Right cardiac atrium (tissue), 5 donors: ENCODE results near the gene KLHL25. TPM values are rescaled to one million over a fixed set of nuclear protein-coding genes. Genes with fewer than 3 reads are reported as not detected.

ENCODE experiments used
- ATAC-seq, 2 donors: fragments of 200-7000 bp; cut with Tn5 transposase; one replicate each; pipeline versions ENCODE4 v1.8.0 to v1.9.1; 2020; ENCODE audit warnings: moderate library complexity in 2 of 2, mild to moderate bottlenecking in 1 of 2
- DNase-seq, 3 donors: peaks; one replicate each; pipeline ENCODE4 v3.0.0-alpha.2; 2020
- H3K27ac ChIP-seq: one replicate; pipeline ENCODE4 v1.5.1; 2013; ENCODE audit warnings: mild to moderate bottlenecking, low read length, control low read depth, moderate library complexity
- H3K27me3 ChIP-seq: one replicate; pipeline ENCODE4 v1.6.1; 2013; ENCODE audit not compliant: control insufficient read depth, insufficient read depth
- H3K4me1 ChIP-seq: one replicate; pipeline ENCODE4 v1.6.1; 2013; ENCODE audit warnings: low read length; ENCODE audit not compliant: control insufficient read depth, insufficient read depth
- H3K4me3 ChIP-seq: one replicate; pipeline ENCODE4 v1.5.1; 2013; ENCODE audit warnings: low read length, control low read depth
- H3K9me3 ChIP-seq: one replicate; pipeline ENCODE4 v1.6.1; 2013; ENCODE audit warnings: low read length; ENCODE audit not compliant: control insufficient read depth
- WGBS: extraction: QIAGEN DNeasy Blood & Tissue Kit; methylation state at CpG from one replicate; pipeline ENCODE4 v1.1.7; 2013; 5-methylcytosine and 5-hydroxymethylcytosine counted together
- intact Hi-C, 4 donors: fragments of 100-400 bp; cut with DNase I; formaldehyde crosslinking; loops; one replicate each; pipeline versions ENCODE4 v1.11.0 to v1.14.0; 2022 to 2023
- polyA plus RNA-seq: library from polyadenylated mRNA; stranded (reverse); fragments of 200-250 nt; gene quantifications from one replicate; pipeline ENCODE4 v1.2.3, GENCODE V29; 2013
- total RNA-seq, 4 donors: library from RNA; stranded (reverse); fragmentation: NEBNext Ultra II Directional; extraction: Animal tissue kit (Norgen Biotek cat#: 25700); gene quantifications; one replicate each; pipeline ENCODE4 v1.2.1, GENCODE V29; 2021
- donor health status: healthy with polysubstance abuse.
- donor health status: DM: no; HTN: yes; CAD: no.
- donor health status: DM: no; HTN: no; CAD: no.
- donor health status: DM: no; HTN: yes; CAD: no; lungs with severe emphysema.
- donor health status: DM: yes; HTN: yes; CAD: no.

The KLHL25 gene
- total and polyA plus RNA-seq, 5 donors: 3.4 to 6.6 (median 4.8) TPM

GRCh38 chr15:85725019-85725418, 69.7 kb downstream of the KLHL25 start:
- H3K9me3 ChIP-seq: no peaks in the 10 kb centered on the region
- peaks cover 2% of the 10 kb centered on the region for H3K4me1 ChIP-seq
- DNase-seq (no peak), ATAC-seq (peak; percentile 73 to 79)
- WGBS: 47% methylated on average over 3 of the region's 3 CpGs
- peak overlapping the region; percentile 83 for H3K27ac ChIP-seq
- no peaks in the 10 kb centered on the region for H3K27me3 ChIP-seq
- intact Hi-C loops: loop anchor here in 1 of 4 donors (10.0 kb wide), 1 partner anchor 240 kb away; no protein-coding TSS in a partner anchor
- H3K4me3 ChIP-seq: peak overlapping the region; percentile 43

DNA sequence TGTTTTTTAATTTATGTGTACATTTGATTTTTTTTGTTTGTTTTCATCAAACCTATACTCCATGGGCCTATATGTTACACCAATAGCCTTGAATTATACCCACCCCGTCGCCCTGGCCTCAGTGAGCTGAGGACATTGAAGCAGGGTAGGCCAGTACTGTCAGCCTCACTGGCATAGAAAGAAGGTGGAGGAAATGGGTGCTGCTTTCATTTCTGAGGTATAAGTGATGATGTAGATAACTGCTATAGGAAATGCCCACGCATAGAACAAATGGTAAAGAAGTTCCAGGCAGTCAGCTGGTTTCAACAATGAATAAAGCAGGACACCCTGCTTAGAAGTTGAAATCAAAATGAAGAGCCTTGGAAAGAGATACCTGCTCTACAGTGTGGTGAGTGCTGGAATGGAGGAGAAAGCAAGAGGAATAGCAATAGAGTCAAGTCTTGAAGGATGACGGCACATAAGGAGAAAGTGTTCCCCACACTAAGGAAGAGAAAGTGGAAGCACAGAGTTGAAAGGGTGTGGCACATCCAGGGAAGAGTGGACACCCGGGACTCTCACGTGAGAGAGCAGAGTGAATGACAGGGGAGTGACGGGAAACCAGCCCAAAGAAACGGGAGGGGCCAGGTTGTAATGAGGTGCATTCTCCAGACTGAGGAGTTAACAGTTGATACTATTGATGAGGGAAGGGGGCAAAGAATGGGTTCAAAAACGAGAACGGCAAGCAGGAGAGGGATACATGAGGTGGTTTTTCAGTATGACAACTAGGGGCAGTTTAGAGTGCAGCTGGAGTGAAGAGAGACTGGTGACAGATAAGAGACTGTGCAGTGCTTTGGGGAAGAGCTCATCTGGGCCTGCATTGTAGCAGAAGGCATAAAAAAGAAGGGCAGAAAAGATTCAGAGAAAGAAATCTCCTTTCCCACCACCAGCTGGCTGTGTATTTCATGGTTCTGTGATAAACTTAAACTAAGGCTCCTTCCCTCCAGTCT, 70.5 kb downstream of the KLHL25 start:
- DNase-seq: no peak
- peak overlapping the region; percentile 43 for H3K4me3 ChIP-seq
- H3K9me3 ChIP-seq: no peaks in the 10 kb centered on the region
- intact Hi-C loops: loop anchor here in 1 of 4 donors (10.0 kb wide), 1 partner anchor 239 kb away; no protein-coding TSS in a partner anchor
- no peaks in the 10 kb centered on the region for H3K27me3 ChIP-seq
- WGBS: 39% methylated on average over 10 of the region's 10 CpGs
- peak; percentile 38 to 44 for ATAC-seq
- H3K27ac ChIP-seq: peak overlapping the region; percentile 83
- H3K4me1 ChIP-seq: peaks cover 2% of the 10 kb centered on the region

GRCh38 chr15:85722374-85723152, 72.2 kb downstream of the KLHL25 start:
- ATAC-seq (peak; percentile 21 to 30), DNase-seq (no peak)
- peaks cover 2% of the 10 kb centered on the region for H3K4me1 ChIP-seq
- 14% methylated on average over 1 of the region's 1 CpG for WGBS
- peak overlapping the region; percentile 64 for H3K27ac ChIP-seq
- no peaks in the 10 kb centered on the region for H3K9me3 ChIP-seq
- H3K27me3 ChIP-seq: no peaks in the 10 kb centered on the region
- peak overlapping the region; percentile 40 for H3K4me3 ChIP-seq
- intact Hi-C loops: loop anchor here in 1 of 4 donors (10.0 kb wide), 1 partner anchor 238 kb away; no protein-coding TSS in a partner anchor

- WGBS: 97% methylated on average over 4 of the region's 4 CpGs
- intact Hi-C loops: no loop called here
- Histone ChIP-seq H3K27ac (no peak overlapping the region), H3K9me3 (no peaks in the 10 kb centered on the region), H3K4me1 (peaks cover 2% of the 10 kb centered on the region), H3K4me3 (no peak overlapping the region), H3K27me3 (no peaks in the 10 kb centered on the region)
- no peak for ATAC-seq
- DNase-seq: no peak
Measured at GRCh38 chr15:85718981-85719380, 75.7 kb downstream of the KLHL25 start.

DNA sequence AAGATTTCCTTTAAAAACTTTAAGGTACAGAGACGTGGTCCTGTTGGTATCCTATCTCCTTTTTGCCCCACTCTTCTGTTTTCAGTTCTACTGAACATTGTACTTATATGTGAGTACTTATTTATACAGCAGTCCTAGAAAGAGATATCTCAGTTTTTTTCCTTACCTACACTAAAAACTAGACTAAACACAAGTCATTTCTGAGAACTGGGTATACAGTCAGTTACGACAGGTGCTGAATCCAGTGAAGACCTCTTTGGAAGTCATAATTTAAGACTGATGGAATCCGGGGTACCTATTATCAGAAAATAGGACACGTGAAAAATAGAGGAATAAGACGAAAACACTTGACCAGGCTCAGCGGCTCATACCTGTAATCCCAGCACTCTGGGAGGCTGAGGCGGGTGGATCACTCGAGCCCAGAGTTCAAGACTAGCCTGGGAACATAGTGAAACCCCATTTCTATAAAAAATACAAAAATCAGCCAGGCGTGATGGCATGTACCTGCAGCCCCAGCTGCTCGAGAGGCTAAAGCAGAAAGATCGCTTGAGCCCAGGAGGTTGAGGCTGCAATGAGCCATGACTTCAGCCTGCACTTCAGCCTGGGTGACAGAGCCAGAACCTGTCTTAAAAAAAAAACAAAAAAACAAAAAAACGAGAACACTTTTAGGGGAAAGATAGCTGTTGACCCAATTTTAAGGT, 76.3 kb downstream of the KLHL25 start:
- Histone ChIP-seq H3K4me1 (peaks cover 2% of the 10 kb centered on the region), H3K4me3 (no peak overlapping the region), H3K27ac (no peak overlapping the region), H3K27me3 (no peaks in the 10 kb centered on the region), H3K9me3 (no peaks in the 10 kb centered on the region)
- intact Hi-C loops: no loop called here
- WGBS: 89% methylated on average over 12 of the region's 12 CpGs
- ATAC-seq (no peak), DNase-seq (no peak)

DNA sequence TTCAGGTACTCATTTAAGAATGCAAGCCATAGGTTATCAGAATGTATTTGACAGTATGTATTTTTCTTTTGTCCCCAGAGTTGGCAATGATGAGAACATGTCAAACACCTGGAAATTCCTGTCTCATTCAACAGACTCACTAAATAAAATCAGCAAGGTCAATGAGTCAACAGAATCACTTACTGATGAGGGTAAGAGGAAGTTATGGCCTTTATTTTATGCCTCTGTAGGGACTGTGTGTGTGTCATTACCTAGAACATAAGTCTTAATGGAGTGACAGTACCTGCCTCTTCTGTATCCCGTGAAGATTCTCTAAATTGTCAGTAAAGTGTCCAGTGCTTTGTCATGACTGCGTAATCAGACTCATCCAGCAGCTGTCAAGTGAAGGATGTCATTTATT, 77.5 kb downstream of the KLHL25 start:
- Histone ChIP-seq H3K27ac (peak overlapping the region; percentile 5), H3K27me3 (no peaks in the 10 kb centered on the region), H3K4me3 (no peak overlapping the region), H3K9me3 (no peaks in the 10 kb centered on the region), H3K4me1 (peaks cover 2% of the 10 kb centered on the region)
- 74% methylated on average over 2 of the region's 2 CpGs for WGBS
- no peak for DNase-seq
- ATAC-seq: peak in 1 of 2 donors; percentile 33
- intact Hi-C loops: no loop called here

GRCh38 chr15:85716261-85716660, 78.5 kb downstream of the KLHL25 start:
- ATAC-seq (peak; percentile 44 to 46), DNase-seq (no peak)
- WGBS: 43% methylated on average over 3 of the region's 3 CpGs
- intact Hi-C loops: no loop called here
- H3K27ac ChIP-seq: peak overlapping the region; percentile 9
- H3K27me3 ChIP-seq: no peaks in the 10 kb centered on the region
- peaks cover 2% of the 10 kb centered on the region for H3K4me1 ChIP-seq
- no peak overlapping the region for H3K4me3 ChIP-seq
- no peaks in the 10 kb centered on the region for H3K9me3 ChIP-seq

DNA sequence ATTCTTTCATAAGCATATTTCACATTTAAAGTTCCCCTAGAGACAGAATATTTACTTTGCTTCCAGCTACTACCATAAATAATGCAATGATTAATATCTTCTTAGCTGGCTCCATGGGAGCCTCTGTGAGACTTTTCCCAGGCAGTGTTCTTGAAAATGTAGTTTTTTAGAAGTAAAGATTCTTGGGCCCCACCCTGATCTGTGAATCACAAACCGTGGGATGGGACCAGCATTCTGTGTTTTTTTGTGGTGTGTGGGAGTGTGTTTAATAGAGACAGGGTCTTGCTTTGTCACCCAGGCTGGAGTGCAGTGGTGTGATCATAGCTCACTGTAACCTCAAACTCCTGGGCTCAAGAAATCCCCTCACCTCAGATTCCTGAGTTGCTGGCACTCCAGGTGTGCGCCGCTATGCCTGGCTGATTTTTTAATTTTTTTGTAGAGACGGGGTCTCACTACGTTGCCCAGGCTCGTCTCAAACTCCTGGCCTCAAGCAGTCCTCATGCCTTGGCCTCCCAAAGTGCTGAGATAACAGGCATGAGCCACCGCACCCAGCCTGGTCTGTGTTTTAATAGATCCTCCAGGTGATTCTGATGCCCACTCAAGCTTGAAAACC, 83.0 kb downstream of the KLHL25 start:
- WGBS: 88% methylated on average over 7 of the region's 7 CpGs
- no peaks in the 10 kb centered on the region for H3K9me3 ChIP-seq
- ATAC-seq (no peak), DNase-seq (no peak)
- intact Hi-C loops: no loop called here
- H3K4me1 ChIP-seq: peaks cover 11% of the 10 kb centered on the region
- no peak overlapping the region for H3K4me3 ChIP-seq
- H3K27ac ChIP-seq: no peak overlapping the region
- no peaks in the 10 kb centered on the region for H3K27me3 ChIP-seq

DNA sequence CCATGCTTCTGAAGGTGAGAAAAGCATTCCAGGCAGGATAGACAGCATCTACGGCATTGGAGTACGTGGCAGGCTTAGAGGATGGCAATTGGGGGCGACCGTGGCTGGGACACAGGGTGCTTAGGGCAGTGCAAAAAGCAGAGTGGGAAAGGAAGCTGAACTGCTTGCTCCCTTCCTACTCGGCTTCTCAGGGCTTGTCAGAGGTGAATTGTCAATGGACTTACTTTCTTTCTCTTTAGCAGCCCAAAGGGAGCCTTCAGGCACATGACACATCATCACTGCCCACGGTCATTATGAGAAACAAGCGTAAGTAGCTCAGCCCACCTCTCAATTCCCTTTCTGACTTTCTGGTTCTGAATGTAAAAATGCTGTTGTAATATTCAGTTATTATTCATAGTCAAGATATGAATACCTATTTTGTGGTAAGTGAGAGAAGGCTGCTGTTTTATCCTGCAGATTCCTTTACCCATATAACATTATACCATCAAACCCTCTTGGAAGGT, 84.3 kb downstream of the KLHL25 start:
- H3K9me3 ChIP-seq: no peaks in the 10 kb centered on the region
- WGBS: 92% methylated on average over 7 of the region's 7 CpGs
- H3K4me1 ChIP-seq: peaks cover 17% of the 10 kb centered on the region
- peak overlapping the region; percentile 25 for H3K27ac ChIP-seq
- DNase-seq: peak in 1 of 3 donors; percentile 35
- H3K4me3 ChIP-seq: no peak overlapping the region
- no peak for ATAC-seq
- intact Hi-C loops: no loop called here
- no peaks in the 10 kb centered on the region for H3K27me3 ChIP-seq
